NB4 (cell line): ENCODE results near the gene CRB1.
A peak's percentile ranks its signal among the peaks of the same experiment; 100 is the strongest.

ENCODE experiments used
- DNase-seq: peaks from one replicate; pipeline ENCODE4 v3.0.0; 2010; ENCODE audit warnings: low read depth
- H3K4me3 ChIP-seq: one replicate; pipeline ENCODE4 v1.5.1; 2011; ENCODE audit warnings: mild to moderate bottlenecking, low read depth, low read length, moderate library complexity
- MYC ChIP-seq: IDR thresholded peaks from 2 replicates; pipeline ENCODE4 v1.6.1; 2011; ENCODE audit warnings: low read depth, low read length
- POLR2A ChIP-seq: IDR thresholded peaks from 2 replicates; pipeline ENCODE4 v1.6.1; 2011; ENCODE audit warnings: mild to moderate bottlenecking; ENCODE audit not compliant: insufficient read length; ENCODE audit errors: extremely low read depth
- TF ChIP-seq, protein P1 (sequence below): IDR thresholded peaks from 2 replicates; pipeline ENCODE4 v1.6.1; 2011; ENCODE audit warnings: low read depth, low read length
- TF ChIP-seq, protein P2 (sequence below): IDR thresholded peaks from one replicate; pipeline ENCODE4 v1.5.1; 2012; ENCODE audit warnings: low read depth, low read length

The CRB1 gene

DNA sequence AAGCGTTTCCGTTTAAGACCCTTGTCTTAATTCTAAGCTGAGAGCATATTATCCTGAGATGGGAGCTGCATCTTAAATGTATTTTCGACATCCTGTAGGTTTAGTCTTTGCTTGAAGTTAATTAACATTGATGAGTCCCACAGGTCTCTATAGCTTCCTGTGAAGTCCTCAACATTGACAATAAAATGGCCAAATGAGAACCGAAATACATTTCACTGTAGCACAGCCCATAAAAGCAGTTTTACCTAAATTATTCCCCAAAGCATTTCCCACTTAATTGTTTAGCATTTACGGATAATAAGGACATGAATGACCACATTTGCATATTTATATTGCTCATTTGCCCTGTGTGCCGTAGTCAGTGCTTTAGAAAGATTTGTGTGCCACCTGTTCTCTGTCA is 116.4 kb downstream of the CRB1 start:
- H3K4me3 ChIP-seq: no peak overlapping the region
- DNase-seq: no peak
- TF ChIP-seq POLR2A: no peak
- TF ChIP-seq, protein P1, sequence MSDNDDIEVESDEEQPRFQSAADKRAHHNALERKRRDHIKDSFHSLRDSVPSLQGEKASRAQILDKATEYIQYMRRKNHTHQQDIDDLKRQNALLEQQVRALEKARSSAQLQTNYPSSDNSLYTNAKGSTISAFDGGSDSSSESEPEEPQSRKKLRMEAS: no peak
- no peak for TF ChIP-seq MYC
- TF ChIP-seq, protein P2, sequence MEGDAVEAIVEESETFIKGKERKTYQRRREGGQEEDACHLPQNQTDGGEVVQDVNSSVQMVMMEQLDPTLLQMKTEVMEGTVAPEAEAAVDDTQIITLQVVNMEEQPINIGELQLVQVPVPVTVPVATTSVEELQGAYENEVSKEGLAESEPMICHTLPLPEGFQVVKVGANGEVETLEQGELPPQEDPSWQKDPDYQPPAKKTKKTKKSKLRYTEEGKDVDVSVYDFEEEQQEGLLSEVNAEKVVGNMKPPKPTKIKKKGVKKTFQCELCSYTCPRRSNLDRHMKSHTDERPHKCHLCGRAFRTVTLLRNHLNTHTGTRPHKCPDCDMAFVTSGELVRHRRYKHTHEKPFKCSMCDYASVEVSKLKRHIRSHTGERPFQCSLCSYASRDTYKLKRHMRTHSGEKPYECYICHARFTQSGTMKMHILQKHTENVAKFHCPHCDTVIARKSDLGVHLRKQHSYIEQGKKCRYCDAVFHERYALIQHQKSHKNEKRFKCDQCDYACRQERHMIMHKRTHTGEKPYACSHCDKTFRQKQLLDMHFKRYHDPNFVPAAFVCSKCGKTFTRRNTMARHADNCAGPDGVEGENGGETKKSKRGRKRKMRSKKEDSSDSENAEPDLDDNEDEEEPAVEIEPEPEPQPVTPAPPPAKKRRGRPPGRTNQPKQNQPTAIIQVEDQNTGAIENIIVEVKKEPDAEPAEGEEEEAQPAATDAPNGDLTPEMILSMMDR: no peak

DNA sequence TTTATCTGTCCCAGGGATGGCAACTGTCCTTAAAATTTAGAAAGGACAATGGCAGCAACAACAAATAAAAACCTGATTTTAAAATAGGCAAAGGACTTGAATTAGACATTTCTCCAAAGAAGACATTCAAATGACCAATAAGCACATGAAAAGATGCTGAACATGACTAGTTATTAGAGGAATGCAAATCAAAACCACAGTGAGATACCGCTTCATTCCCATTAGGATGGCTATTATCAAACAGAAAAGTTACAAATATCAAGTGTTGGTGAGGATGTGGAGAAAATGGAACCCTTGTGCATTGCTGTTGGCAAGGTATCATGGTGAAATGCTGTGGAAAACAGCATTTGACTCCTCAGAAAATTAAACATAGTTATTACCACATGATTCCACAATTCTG is 120.7 kb downstream of the CRB1 start:
- H3K4me3 ChIP-seq: no peak overlapping the region
- TF ChIP-seq POLR2A (no peak), MYC (no peak)
- TF ChIP-seq, protein P2: no peak
- TF ChIP-seq, protein P1: no peak
- no peak for DNase-seq

DNA sequence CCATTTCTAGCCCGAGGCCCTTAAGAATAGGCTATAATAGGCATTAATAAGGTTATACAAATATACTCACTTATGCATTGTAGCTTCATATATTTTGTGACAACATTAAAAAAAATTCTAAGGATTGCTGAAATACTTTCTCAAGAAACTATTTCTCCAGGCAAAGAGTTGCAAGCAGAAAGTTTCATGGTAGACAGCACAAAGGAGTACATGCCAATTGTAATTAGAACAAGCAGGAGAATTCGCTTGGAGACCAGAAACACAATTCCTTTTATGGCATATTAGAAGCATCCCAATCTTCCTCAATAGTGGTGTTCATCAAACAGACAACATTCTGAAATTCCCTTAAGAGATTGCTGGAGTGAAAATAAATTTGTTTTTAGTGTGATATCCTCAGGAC is 122.8 kb downstream of the CRB1 start:
- TF ChIP-seq, protein P2: no peak
- TF ChIP-seq, protein P1: no peak
- TF ChIP-seq MYC (no peak), POLR2A (no peak)
- no peak overlapping the region for H3K4me3 ChIP-seq
- no peak for DNase-seq

DNA sequence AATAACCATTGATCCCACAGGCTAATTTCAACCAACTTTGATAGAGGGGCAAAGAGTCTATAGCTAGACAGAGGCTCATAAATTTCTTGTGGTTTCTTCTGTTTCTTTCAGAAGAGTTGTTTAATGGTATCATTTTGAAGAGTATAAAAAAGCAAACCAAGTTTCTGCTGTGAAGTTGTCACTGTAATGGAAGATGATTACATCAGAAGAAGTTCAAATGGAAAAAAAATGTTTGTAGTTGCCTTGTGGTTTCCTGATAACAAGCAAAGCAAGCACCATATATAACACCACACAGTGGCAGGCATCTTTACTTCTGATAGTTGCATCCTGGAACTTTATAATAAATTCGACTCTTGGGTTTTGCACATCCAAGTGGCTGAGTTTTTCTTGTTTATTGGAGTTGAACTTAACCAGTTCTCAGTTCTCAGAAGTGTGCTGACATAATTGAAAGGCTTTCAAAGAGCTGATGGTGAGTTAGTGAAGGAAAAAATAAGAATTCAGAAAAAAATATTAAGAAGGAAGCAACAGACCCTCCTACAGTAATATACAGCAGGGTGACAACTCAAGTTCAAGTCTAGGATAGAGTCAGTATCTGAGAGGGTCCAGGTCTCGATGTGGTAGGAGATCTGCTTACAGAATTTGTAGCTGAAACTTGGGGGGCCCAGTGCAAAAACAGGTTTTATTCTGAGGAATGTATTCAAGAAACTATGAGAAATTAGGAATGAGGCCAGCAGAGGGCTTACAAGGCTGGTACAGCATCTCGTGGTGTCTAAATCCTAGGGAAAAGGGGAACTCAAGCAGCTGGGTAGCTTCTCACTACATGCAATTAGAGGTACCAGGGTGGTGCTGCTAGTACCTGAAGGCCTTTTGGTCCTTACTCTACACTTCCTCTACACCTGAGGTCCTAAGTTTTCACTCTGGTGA is 123.5 kb downstream of the CRB1 start:
- no peak for TF ChIP-seq MYC
- peak; percentile 42 for DNase-seq
- no peak overlapping the region for H3K4me3 ChIP-seq

DNA sequence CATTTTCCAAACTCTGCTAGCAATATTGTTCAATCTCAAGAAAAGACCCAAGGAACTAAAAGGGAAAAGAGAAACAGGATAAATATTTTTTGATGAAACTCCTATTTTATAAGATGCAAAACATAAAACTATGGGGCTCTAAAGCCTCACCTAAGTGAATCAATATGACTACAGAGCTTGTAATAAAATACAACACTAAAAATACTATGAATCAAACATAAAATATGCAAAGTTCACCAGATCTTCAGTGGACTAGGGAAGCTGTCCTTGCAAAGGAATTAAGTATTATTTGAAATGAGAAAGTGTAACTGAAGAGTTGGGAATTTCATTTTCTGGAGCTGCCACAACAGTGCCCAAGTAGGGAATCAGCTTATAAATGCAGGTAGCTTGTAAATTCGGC is 124.5 kb downstream of the CRB1 start:
- TF ChIP-seq MYC: no peak
- TF ChIP-seq, protein P2: no peak
- TF ChIP-seq, protein P1: no peak
- no peak for TF ChIP-seq POLR2A
- H3K4me3 ChIP-seq: no peak overlapping the region
- no peak for DNase-seq

DNA sequence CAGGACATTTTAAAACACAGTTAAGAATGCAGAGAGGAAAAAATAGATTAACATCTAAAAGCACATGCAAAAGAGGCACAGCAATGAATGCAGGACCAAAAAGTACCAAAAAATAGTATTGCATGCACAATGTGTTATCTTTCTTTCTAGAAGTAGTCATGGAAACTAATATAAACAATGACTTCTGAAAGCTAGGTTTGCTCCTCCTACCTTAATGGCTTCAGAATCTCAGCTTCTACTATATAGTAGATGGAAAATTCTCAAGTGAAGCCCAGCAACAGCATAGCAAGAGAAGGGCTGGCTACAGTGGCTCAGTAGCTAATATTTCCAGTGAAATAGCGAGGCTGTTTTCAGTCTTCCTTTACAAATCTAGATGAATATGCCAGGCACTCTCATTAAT is 125.1 kb downstream of the CRB1 start:
- DNase-seq: no peak

More for the DNA sequence above, 125.1 kb downstream of the CRB1 start:
- no peak overlapping the region for H3K4me3 ChIP-seq
- no peak for TF ChIP-seq MYC
- TF ChIP-seq, protein P1: no peak
- no peak for TF ChIP-seq POLR2A
- TF ChIP-seq, protein P2: no peak
